SK-N-SH (cell line): ENCODE measurements around the gene APEX2. TPM values are rescaled to one million over a fixed set of nuclear protein-coding genes. Genes with fewer than 3 reads are reported as not detected.

Experiments
- CTCF ChIA-PET: fragments of 300-600, 350-600 bp; formaldehyde crosslinking; extraction: SDS; loops from one replicate; lab custom pipeline; 2021; lab: Yijun Ruan, JAX
- POLR2A ChIA-PET: fragments of 350-600 bp; sonication (Branson Sonifier 250); formaldehyde crosslinking; extraction: SDS; loops from one replicate; lab custom pipeline; 2020; ENCODE audit warnings: antibody characterized with exemption, inconsistent platforms; lab: Yijun Ruan, JAX
- DNase-seq: peaks from one replicate; pipeline ENCODE4 v3.0.0; 2012
- H2AFZ ChIP-seq: fragments of 200-600 bp; sonication (generic); 2 replicates; pipeline ENCODE4 v1.8.1; 2016; ENCODE audit warnings: antibody characterized with exemption, mild to moderate bottlenecking, low read depth
- H3F3A ChIP-seq: fragments of 200-600 bp; sonication (generic); replicated peaks from 2 replicates; pipeline ENCODE3; 2016; ENCODE audit warnings: antibody characterized with exemption, mild to moderate bottlenecking; ENCODE audit not compliant: insufficient read depth
- H3K27ac ChIP-seq, 2 experiments: fragments of 200-500 bp in 1 of 2; fragments of 200-600 bp in 1 of 2; sonication (Bioruptor generic) in 1 of 2; sonication (generic), shearing (Covaris generic) in 1 of 2; 2 replicates each; pipeline versions ENCODE4 v1.5.1 to v1.6.1; 2014 to 2016; ENCODE audit warnings: low read depth in 2 of 2, inconsistent platforms in 1 of 2, low read length in 1 of 2, mild to moderate bottlenecking in 1 of 2, mixed read lengths in 1 of 2
- H3K27me3 ChIP-seq: fragments of 200-600 bp; sonication (generic), shearing (Covaris generic); 2 replicates; pipeline ENCODE4 v1.6.1; 2016; ENCODE audit warnings: mixed run types; ENCODE audit not compliant: insufficient read depth
- H3K36me3 ChIP-seq, 2 experiments: fragments of 200-500 bp in 1 of 2; fragments of 200-600 bp in 1 of 2; sonication (Bioruptor generic) in 1 of 2; sonication (generic) in 1 of 2; replicated peaks in 1 of 2; 2 replicates each; pipeline versions ENCODE3 to v1.5.1; 2014 to 2016; ENCODE audit warnings: low read length in 1 of 2, mild to moderate bottlenecking in 1 of 2; ENCODE audit not compliant: insufficient read depth in 2 of 2, control insufficient read depth in 1 of 2
- H3K4me1 ChIP-seq, 2 experiments: fragments of 200-500 bp in 1 of 2; fragments of 200-600 bp in 1 of 2; sonication (Bioruptor generic) in 1 of 2; sonication (generic), shearing (Covaris generic) in 1 of 2; 2 replicates each; pipeline versions ENCODE4 v1.5.1 to v1.6.1; 2014 to 2016; ENCODE audit warnings: low read depth in 1 of 2, low read length in 1 of 2, mixed run types in 1 of 2; ENCODE audit not compliant: insufficient read depth in 2 of 2, control insufficient read depth in 1 of 2
- H3K4me2 ChIP-seq: fragments of 200-600 bp; sonication (generic), shearing (Covaris generic); 2 replicates; pipeline ENCODE4 v1.6.1; 2017; ENCODE audit warnings: mixed run types
- H3K4me3 ChIP-seq, 2 experiments: fragments of 200-500 bp in 1 of 2; fragments of 200-600 bp in 1 of 2; sonication (Bioruptor generic) in 1 of 2; sonication (generic), shearing (Covaris generic) in 1 of 2; 2 replicates each; pipeline versions ENCODE4 v1.5.1 to v1.8.1; 2014 to 2016; ENCODE audit warnings: low read depth in 2 of 2, inconsistent platforms in 1 of 2, low read length in 1 of 2, mild to moderate bottlenecking in 1 of 2, mixed read lengths in 1 of 2, moderate library complexity in 1 of 2
- H3K79me2 ChIP-seq: fragments of 200-600 bp; sonication (generic); 2 replicates; pipeline ENCODE4 v1.8.1; 2017; ENCODE audit warnings: mild to moderate bottlenecking; ENCODE audit not compliant: insufficient read depth
- H3K9ac ChIP-seq: fragments of 200-600 bp; sonication (generic); 2 replicates; pipeline ENCODE4 v1.6.1; 2017; ENCODE audit warnings: mixed run types
- H3K9me2 ChIP-seq: fragments of 200-600 bp; sonication (generic); 2 replicates; pipeline ENCODE4 v1.6.1; 2017; ENCODE audit warnings: mixed run types
- H3K9me3 ChIP-seq: fragments of 200-600 bp; sonication (generic); 2 replicates; pipeline ENCODE4 v1.6.1; 2017; ENCODE audit warnings: mixed run types, mild to moderate bottlenecking, moderate library complexity
- H4K20me1 ChIP-seq: fragments of 200-600 bp; sonication (generic); 2 replicates; pipeline ENCODE4 v1.6.1; 2017; ENCODE audit warnings: mild to moderate bottlenecking, mixed run types; ENCODE audit not compliant: insufficient read depth
- MAX ChIP-seq: IDR thresholded peaks from 2 replicates; pipeline ENCODE4 v1.4.0; 2012; ENCODE audit warnings: low read depth
- MXI1 ChIP-seq: IDR thresholded peaks from 2 replicates; pipeline ENCODE4 v1.6.1; 2012; ENCODE audit warnings: mild to moderate bottlenecking, low read depth, low read length, improper control_type of control experiment
- RAD21 ChIP-seq: IDR thresholded peaks from 2 replicates; pipeline ENCODE4 v1.6.1; 2012; ENCODE audit warnings: mild to moderate bottlenecking, low read length
- SMC3 ChIP-seq: IDR thresholded peaks from 2 replicates; pipeline ENCODE4 v1.6.1; 2012; ENCODE audit warnings: low read depth, low read length, improper control_type of control experiment
- TEAD4 ChIP-seq: IDR thresholded peaks from 2 replicates; pipeline ENCODE4 v1.4.0; 2012; ENCODE audit warnings: mild to moderate bottlenecking, borderline replicate concordance; ENCODE audit not compliant: insufficient read depth
- WGBS: methylation state at CpG from one replicate; pipeline ENCODE4 v1.1.6; 2017; ENCODE audit warnings: low lambda C conversion rate; 5-methylcytosine and 5-hydroxymethylcytosine counted together
- polyA plus RNA-seq, 3 experiments: library from polyadenylated mRNA; depleted of rRNA; stranded (reverse); fragments of >200 nt; gene quantifications; 2 replicates each; pipeline ENCODE4 v1.2.3, GENCODE V29; 2012
- TF ChIP-seq, protein P1 (sequence below): fragments of 200-600 bp; sonication (generic); IDR thresholded peaks from 2 replicates; pipeline ENCODE4 v1.6.1; 2017; ENCODE audit warnings: antibody characterized with exemption, mild to moderate bottlenecking, moderate library complexity
- TF ChIP-seq, protein P2 (sequence below): fragments of 150-350 bp; IDR thresholded peaks from 2 replicates; pipeline ENCODE4 v1.6.1; 2016; ENCODE audit warnings: mild to moderate bottlenecking, low read depth, low read length

APEX2 gene
- polyA plus RNA-seq, 1 of the 3 experiments (the other 2 are of a cell fraction): 23.5 TPM

DNA sequence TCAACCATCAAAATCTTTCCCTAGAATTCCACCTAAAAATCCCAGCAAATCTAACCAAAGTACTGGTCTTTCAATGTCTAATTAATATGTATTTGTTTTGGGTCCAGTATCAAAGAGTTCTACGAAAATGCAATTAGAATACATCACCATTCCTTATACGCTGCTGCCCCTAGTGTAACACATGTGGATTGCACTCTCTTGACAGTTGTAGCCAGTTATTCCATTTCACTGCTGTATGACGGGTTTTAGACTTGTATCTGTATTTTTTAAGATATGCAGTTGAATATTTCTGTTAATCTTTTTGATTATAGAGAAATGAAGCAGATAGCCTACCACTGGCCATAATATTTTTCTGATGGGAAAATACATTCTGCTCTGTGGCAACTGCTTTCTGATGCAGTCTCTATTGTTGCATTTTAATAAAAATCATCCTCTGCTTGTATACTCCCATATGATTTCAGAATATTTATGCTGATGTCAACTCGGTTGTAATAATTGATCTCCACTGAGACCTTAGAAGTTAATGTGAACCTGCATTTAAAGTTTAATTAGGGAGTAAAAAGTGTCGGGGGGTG lies 57.6 kb downstream of the APEX2 start:
- no peak overlapping the region for H3K9ac ChIP-seq
- WGBS: 13% methylated on average over 5 of the region's 5 CpGs
- H3K4me1 ChIP-seq: no peaks in the 10 kb centered on the region
- H3K4me3 ChIP-seq: peak overlapping the region; percentile 2 to 7; a peak in 1 of 4 replicates
- no peaks in the 10 kb centered on the region for H3K79me2 ChIP-seq
- H3K4me2 ChIP-seq: peak overlapping the region; percentile 50; the same call in 1 of the 2 replicates
- H2AFZ ChIP-seq: peak overlapping the region; percentile 49; the same call in 1 of the 2 replicates
- DNase-seq: peak; percentile 40
- H3K9me2 ChIP-seq: no peaks in the 10 kb centered on the region
- ChIA-PET POLR2A (interaction anchor here (1.2 kb wide), 1 partner anchor 418 kb away, joined by 4 read pairs; no protein-coding TSS in a partner anchor), CTCF (interaction anchor here (0.8 to 1.5 kb wide), 14 partner anchors 12 to 605 kb away, joined by 3 to 7 read pairs (median 3); partner anchors contain the start of gene ITIH6)
- H3K36me3 ChIP-seq: peaks cover 0 to 4% of the 10 kb centered on the region in 2 experiments
- H3F3A ChIP-seq: no peaks in the 10 kb centered on the region
- no peaks in the 10 kb centered on the region for H3K9me3 ChIP-seq
- H4K20me1 ChIP-seq: no peaks in the 10 kb centered on the region
- no peaks in the 10 kb centered on the region for H3K27me3 ChIP-seq
- peak overlapping the region in 1 of 2 experiments; percentile 44; a peak in 2 of 4 replicates for H3K27ac ChIP-seq
- TF ChIP-seq TEAD4: no peak
- TF ChIP-seq RAD21: peak; percentile 91
- TF ChIP-seq MAX: peak; percentile 38; the same call in 1 of the 2 replicates
- TF ChIP-seq, protein P1, sequence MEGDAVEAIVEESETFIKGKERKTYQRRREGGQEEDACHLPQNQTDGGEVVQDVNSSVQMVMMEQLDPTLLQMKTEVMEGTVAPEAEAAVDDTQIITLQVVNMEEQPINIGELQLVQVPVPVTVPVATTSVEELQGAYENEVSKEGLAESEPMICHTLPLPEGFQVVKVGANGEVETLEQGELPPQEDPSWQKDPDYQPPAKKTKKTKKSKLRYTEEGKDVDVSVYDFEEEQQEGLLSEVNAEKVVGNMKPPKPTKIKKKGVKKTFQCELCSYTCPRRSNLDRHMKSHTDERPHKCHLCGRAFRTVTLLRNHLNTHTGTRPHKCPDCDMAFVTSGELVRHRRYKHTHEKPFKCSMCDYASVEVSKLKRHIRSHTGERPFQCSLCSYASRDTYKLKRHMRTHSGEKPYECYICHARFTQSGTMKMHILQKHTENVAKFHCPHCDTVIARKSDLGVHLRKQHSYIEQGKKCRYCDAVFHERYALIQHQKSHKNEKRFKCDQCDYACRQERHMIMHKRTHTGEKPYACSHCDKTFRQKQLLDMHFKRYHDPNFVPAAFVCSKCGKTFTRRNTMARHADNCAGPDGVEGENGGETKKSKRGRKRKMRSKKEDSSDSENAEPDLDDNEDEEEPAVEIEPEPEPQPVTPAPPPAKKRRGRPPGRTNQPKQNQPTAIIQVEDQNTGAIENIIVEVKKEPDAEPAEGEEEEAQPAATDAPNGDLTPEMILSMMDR: peak; percentile 93
- peak; percentile 58 for TF ChIP-seq SMC3
- TF ChIP-seq MXI1: peak; percentile 20; the same call in 1 of the 2 replicates
- TF ChIP-seq, protein P2, sequence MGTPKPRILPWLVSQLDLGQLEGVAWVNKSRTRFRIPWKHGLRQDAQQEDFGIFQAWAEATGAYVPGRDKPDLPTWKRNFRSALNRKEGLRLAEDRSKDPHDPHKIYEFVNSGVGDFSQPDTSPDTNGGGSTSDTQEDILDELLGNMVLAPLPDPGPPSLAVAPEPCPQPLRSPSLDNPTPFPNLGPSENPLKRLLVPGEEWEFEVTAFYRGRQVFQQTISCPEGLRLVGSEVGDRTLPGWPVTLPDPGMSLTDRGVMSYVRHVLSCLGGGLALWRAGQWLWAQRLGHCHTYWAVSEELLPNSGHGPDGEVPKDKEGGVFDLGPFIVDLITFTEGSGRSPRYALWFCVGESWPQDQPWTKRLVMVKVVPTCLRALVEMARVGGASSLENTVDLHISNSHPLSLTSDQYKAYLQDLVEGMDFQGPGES: no peak

Other genes starting within 250 kb of the APEX2 start
- not detected in 2 replicates for gene ITIH6, start 202.1 kb upstream of the APEX2 start, polyA plus RNA-seq (2012; rRNA removed)
- 202 and 227 TPM in 2 replicates for gene MAGED2, start 192.6 kb upstream of the APEX2 start, polyA plus RNA-seq (2012; rRNA removed)
- gene TRO, start 79.5 kb upstream of the APEX2 start, polyA plus RNA-seq (2012; rRNA removed): 59.1 and 70.0 TPM in 2 replicates
- gene PFKFB1, start 6.2 kb upstream of the APEX2 start, polyA plus RNA-seq (2012; rRNA removed): 0.12 and 0.15 TPM in 2 replicates
- gene ALAS2, start 30.6 kb downstream of the APEX2 start, polyA plus RNA-seq (2012; rRNA removed): not detected in 2 replicates
- 0.31 TPM in 1 of 2 replicates, not detected in the other for gene PAGE2B, start 74.7 kb downstream of the APEX2 start, polyA plus RNA-seq (2012; rRNA removed)
- 4.2 and 4.7 TPM in 2 replicates for gene PAGE2, start 88.7 kb downstream of the APEX2 start, polyA plus RNA-seq (2012; rRNA removed)
- 5.1 and 7.1 TPM in 2 replicates for gene PAGE5, start 220.0 kb downstream of the APEX2 start, polyA plus RNA-seq (2012; rRNA removed)